ENCODE data around the gene NEURL4.

The NEURL4 gene

DNA sequence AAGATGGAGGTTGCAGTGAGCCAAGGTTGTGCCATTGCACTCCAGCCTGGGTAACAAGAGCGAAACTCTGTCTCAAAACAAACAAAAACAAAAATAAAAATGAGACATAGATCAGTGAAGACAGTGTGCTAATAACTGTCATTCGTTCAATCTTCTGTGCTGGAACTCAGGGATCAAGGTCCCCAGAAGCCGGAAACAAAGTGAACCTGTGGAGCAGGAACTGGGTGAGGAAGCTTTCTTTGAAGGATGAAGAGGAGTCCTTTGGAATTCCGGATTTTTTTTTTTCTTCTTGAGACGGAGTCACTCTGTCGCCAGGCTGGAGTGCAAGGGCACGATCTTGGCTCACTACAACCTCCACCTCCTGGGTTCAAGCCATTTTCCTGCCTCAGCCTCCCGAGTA is 49.7 kb downstream of the NEURL4 start:
- no peak for DNase-seq (ENCODE audit: low spot score)

DNA sequence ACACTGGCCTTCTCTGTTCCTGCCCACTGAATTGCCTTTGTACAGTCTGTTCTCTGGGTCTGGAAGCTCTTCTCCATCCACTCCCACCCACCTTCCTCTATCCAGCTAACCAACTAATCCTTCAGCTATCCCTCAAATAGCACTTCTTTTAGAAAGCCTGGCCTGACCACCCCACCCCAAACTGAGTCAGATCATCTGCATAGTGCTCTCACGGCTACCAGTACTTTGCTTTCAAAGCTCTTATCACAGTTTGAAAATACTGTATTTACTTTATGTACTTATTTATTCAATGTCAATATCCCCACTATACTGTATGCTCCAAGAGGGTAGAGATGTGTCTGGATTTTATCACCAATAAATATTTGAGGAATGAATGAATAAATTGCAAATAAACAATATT is 62.4 kb downstream of the NEURL4 start:
- DNase-seq (ENCODE audit: low spot score) = no peak
